ENCODE results near the gene MMP17. TPM values are rescaled to one million over a fixed set of nuclear protein-coding genes. Genes with fewer than 3 reads are reported as not detected.
"Not testable (repeated sequence)": the region's sequence is repeated elsewhere in the genome, so short reads cannot be mapped to it uniquely, and the experiment has no call there.

MMP17 gene
- polyA plus RNA-seq, 1 of the 3 experiments (the other 2 are of a cell fraction) = 14.0 TPM

- 78% methylated on average over 8 of the region's 10 CpGs for WGBS (ENCODE audit: low lambda C conversion rate)
- POLR2A ChIA-PET; H3K9me2 ChIP-seq; H3K4me3 ChIP-seq (ENCODE audit: low read depth in 2 of 2, low read length in 1 of 2); H3K27ac ChIP-seq (ENCODE audit: low read depth in 2 of 2, low read length in 1 of 2); H3K4me2 ChIP-seq; H3K4me1 ChIP-seq (ENCODE audit: control insufficient read depth in 1 of 2, insufficient read depth in 2 of 2, low read depth in 1 of 2, low read length in 1 of 2); H4K20me1 ChIP-seq (ENCODE audit: insufficient read depth); CTCF ChIA-PET; H2AFZ ChIP-seq (ENCODE audit: low read depth); H3K27me3 ChIP-seq (ENCODE audit: insufficient read depth); H3K9me3 ChIP-seq; DNase-seq; H3K79me2 ChIP-seq (ENCODE audit: insufficient read depth); H3F3A ChIP-seq (replicated peaks; ENCODE audit: insufficient read depth); H3K36me3 ChIP-seq (replicated peaks in 1 of 2; ENCODE audit: control insufficient read depth in 1 of 2, insufficient read depth in 2 of 2, low read length in 1 of 2); H3K9ac ChIP-seq: not testable (repeated sequence)
Observed at GRCh38 chr12:131877216-131877615, 49.0 kb downstream of the MMP17 start.

GRCh38 chr12:131878436-131878835 is 50.2 kb downstream of the MMP17 start:
- H3K27ac ChIP-seq (ENCODE audit: low read depth in 2 of 2, low read length in 1 of 2); H3K36me3 ChIP-seq (replicated peaks in 1 of 2; ENCODE audit: control insufficient read depth in 1 of 2, insufficient read depth in 2 of 2, low read length in 1 of 2); H3K4me1 ChIP-seq (ENCODE audit: control insufficient read depth in 1 of 2, insufficient read depth in 2 of 2, low read depth in 1 of 2, low read length in 1 of 2); DNase-seq; POLR2A ChIA-PET; H3K4me3 ChIP-seq (ENCODE audit: low read depth in 2 of 2, low read length in 1 of 2); H4K20me1 ChIP-seq (ENCODE audit: insufficient read depth); H3K27me3 ChIP-seq (ENCODE audit: insufficient read depth); H3K4me2 ChIP-seq; H3K9me2 ChIP-seq; H3K79me2 ChIP-seq (ENCODE audit: insufficient read depth); H2AFZ ChIP-seq (ENCODE audit: low read depth); CTCF ChIA-PET; H3F3A ChIP-seq (replicated peaks; ENCODE audit: insufficient read depth); H3K9me3 ChIP-seq; H3K9ac ChIP-seq: not testable (repeated sequence)
- WGBS (ENCODE audit: low lambda C conversion rate) = 51% methylated on average over 3 of the region's 3 CpGs

- Histone ChIP-seq H4K20me1 (ENCODE audit: insufficient read depth) (no peaks in the 10 kb centered on the region), H3K4me3 (ENCODE audit: low read depth in 2 of 2, low read length in 1 of 2) (no peak overlapping the region), H3K9me2 (no peaks in the 10 kb centered on the region), H3K27ac (ENCODE audit: low read depth in 2 of 2, low read length in 1 of 2) (no peak overlapping the region), H3K27me3 (ENCODE audit: insufficient read depth) (no peaks in the 10 kb centered on the region; the same call in 1 of the 2 replicates), H3K9me3 (no peaks in the 10 kb centered on the region), H3F3A (replicated peaks; ENCODE audit: insufficient read depth) (no peaks in the 10 kb centered on the region), H3K9ac (no peak overlapping the region), H3K4me1 (ENCODE audit: control insufficient read depth in 1 of 2, insufficient read depth in 2 of 2, low read depth in 1 of 2, low read length in 1 of 2) (no peaks in the 10 kb centered on the region), H3K79me2 (ENCODE audit: insufficient read depth) (no peaks in the 10 kb centered on the region), H2AFZ (ENCODE audit: low read depth) (no peak overlapping the region), H3K36me3 (replicated peaks in 1 of 2; ENCODE audit: control insufficient read depth in 1 of 2, insufficient read depth in 2 of 2, low read length in 1 of 2) (no peaks in the 10 kb centered on the region), H3K4me2 (no peak overlapping the region)
- no peak for TF ChIP-seq FOSL2 (IDR thresholded peaks at IDR 0.05; ENCODE audit: borderline replicate concordance, low read depth)
- no peak for TF ChIP-seq RAD21 (IDR thresholded peaks at IDR 0.05; ENCODE audit: low read length)
- TF ChIP-seq EP300 (IDR thresholded peaks at IDR 0.05; ENCODE audit: borderline replicate concordance in 1 of 2, low read depth in 1 of 2, low read length in 1 of 2) = no peak
- no peak for TF ChIP-seq ELF1 (IDR thresholded peaks at IDR 0.05)
- TF ChIP-seq MXI1 (IDR thresholded peaks at IDR 0.05; ENCODE audit: low read depth, low read length) = no peak
- TF ChIP-seq, protein P1, sequence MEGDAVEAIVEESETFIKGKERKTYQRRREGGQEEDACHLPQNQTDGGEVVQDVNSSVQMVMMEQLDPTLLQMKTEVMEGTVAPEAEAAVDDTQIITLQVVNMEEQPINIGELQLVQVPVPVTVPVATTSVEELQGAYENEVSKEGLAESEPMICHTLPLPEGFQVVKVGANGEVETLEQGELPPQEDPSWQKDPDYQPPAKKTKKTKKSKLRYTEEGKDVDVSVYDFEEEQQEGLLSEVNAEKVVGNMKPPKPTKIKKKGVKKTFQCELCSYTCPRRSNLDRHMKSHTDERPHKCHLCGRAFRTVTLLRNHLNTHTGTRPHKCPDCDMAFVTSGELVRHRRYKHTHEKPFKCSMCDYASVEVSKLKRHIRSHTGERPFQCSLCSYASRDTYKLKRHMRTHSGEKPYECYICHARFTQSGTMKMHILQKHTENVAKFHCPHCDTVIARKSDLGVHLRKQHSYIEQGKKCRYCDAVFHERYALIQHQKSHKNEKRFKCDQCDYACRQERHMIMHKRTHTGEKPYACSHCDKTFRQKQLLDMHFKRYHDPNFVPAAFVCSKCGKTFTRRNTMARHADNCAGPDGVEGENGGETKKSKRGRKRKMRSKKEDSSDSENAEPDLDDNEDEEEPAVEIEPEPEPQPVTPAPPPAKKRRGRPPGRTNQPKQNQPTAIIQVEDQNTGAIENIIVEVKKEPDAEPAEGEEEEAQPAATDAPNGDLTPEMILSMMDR (IDR thresholded peaks at IDR 0.05) = no peak
- no peak for TF ChIP-seq POLR2AphosphoS5 (IDR thresholded peaks at IDR 0.05; ENCODE audit: low read depth, low read length)
- TF ChIP-seq NFIC (IDR thresholded peaks at IDR 0.05; ENCODE audit: borderline replicate concordance) = no peak
- TF ChIP-seq, protein P2, sequence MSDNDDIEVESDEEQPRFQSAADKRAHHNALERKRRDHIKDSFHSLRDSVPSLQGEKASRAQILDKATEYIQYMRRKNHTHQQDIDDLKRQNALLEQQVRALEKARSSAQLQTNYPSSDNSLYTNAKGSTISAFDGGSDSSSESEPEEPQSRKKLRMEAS (IDR thresholded peaks at IDR 0.05; ENCODE audit: low read depth) = no peak
- no peak for TF ChIP-seq FOXJ3 (CRISPR knock-in tag; IDR thresholded peaks at IDR 0.05)
- no peak for TF ChIP-seq REST (IDR thresholded peaks at IDR 0.05; ENCODE audit: low read depth, low read length)
- no peak for TF ChIP-seq TAF1 (IDR thresholded peaks at IDR 0.05; ENCODE audit: borderline replicate concordance, low read depth, low read length)
- TF ChIP-seq NRF1 (IDR thresholded peaks at IDR 0.05; ENCODE audit: low read depth, low read length) = no peak
- TF ChIP-seq SIN3A (IDR thresholded peaks at IDR 0.05; ENCODE audit: borderline replicate concordance, low read depth, low read length) = no peak
- no peak for TF ChIP-seq MEF2A (IDR thresholded peaks at IDR 0.05; ENCODE audit: borderline replicate concordance, low read depth)
- no peak for TF ChIP-seq JUND (IDR thresholded peaks at IDR 0.05)
- no peak for DNase-seq
- ChIA-PET POLR2A (interaction anchor here (1.4 kb wide), 1 partner anchor 10 kb away, joined by 3 read pairs; no protein-coding TSS in a partner anchor), CTCF (interaction anchor here (0.7 to 1.1 kb wide), 2 partner anchors 10 to 47 kb away, joined by 3 read pairs; no protein-coding TSS in a partner anchor)
- 82% methylated on average over 15 of the region's 16 CpGs for WGBS (ENCODE audit: low lambda C conversion rate)
Observed at GRCh38 chr12:131882804-131883520, 54.8 kb downstream of the MMP17 start.
